NCI-H226 (cell line): ENCODE measurements around the gene CPTP.

ENCODE experiments used
- DNase-seq: peaks from one replicate; pipeline ENCODE4 v3.0.0-alpha.2; 2015

Gene CPTP

DNA sequence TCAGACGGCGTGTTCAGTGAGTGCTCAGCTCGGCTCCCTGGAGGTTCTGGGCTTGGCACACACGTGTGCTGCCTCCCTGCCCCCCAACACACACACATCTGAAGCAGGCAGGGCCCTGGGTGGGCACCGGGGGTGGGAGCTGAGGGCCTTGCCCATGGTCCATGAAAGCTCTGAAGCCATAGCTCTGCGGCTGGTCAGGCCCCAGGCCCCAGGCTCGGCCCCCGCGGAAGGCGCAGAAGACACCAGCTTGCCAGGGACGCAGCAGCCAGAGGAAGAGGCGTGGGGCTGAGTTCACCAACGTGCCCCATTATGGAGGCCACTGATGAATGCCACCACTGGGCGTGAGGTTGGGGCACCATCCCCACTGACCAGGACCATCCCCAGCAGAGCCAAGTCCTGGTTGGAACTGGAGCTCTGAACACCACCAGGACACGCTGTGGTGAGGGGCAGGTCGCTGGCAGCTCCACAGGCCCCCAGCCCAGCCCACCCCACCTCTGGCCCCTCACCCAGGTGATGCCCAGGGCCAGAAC is 46.2 kb downstream of the CPTP start:
- DNase-seq, result no peak

DNA sequence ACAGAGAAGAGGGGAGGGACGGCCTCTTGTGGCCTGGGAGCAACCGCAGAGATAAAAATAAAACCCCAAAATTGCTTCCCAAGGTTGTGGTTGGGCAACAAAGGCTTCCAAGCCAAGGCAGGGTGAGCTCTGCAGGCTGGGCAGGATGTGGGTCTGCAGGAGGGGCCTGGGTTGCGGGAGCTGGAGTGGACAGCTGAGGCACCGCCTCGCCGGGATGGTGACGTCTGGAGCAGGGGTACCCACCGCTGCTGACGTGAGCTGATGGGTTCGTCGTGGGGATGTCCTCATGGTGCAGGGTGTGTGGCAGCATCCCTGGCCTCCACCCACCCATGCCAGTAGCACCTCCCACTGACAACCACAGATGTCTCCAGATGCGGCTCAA is 46.8 kb downstream of the CPTP start:
- no peak for DNase-seq

DNA sequence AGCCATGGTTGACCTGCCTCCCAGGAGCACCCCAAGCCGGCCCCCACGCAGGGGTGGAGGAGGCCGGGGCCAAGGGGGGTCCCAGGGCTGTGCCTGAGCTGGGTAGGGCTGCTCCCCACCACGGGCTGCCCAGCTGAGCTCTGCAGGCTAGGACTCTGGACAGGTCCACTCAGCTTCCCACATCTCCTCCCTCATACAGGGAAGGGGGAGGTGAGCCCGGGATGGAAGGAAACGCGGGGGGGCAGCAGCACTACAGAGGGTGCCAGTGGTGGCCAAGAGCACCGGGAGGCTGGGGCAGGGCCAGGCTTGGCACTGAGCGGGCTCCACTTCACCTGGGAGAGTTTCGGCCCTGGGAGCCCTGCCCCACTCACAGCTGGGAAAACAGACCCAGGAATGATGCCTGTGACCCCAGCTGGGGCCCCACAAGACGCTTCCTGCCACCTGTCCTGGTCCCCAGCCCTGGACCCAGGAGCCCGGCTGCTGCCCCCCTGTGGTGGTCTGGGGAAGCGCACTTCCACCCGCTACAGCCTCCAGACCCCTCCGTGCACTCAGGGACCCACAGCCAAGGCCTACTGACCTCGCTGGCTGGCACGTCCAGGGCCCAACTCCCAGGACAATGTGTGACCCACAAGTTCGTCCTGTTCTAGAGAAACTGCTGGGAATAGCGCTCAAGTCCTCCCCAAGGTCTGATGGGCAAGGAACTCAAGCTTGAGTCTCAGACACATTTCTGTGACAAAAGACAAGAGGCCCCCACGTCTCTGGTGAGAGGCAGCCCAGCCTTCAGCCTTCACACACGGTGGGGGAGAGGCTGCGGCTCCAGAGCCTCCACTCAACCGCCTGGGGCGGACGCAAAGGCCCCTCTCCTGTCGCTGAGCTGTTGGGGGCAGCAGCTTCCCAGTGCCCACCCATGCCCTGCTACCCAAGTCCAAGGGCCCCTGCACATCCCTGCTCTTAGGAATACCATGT is 47.4 kb downstream of the CPTP start:
- peak; percentile 20 for DNase-seq

DNA sequence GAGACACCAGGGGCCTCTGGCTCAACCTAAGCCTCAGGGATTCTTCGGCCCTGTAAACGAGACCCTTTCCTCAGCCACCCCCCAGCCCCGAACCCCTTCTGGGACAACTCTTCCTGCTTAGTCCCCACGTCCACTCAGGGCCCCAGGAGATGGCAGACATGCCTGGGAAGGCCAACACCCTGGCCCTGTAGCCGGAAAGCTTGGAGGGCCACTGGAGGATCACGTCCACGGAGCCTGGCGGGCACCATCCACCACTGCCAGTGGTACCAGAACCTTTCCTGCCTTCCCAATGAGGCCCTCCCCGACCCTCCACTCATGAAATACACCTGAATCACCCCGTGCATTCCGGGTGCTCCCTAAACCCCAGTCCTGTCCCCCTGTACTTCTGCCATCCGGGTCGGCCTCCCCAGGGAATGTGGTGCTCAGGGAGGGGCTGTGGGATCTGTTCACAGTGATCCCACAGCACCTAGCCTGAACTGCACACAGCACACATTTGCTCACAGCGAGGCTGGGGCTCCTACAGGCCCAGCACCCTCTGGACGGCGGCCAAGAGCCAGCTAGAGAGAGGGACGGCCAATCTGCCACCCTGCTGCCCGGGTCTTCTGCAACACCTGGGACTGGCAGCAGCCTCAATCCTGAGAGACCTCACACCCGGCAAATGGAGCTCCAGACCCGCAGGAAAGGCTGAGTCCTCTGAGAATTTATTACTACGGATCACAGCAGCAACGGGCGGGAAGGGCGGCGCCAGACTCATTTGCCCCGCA is 48.6 kb downstream of the CPTP start:
- no peak for DNase-seq

DNA sequence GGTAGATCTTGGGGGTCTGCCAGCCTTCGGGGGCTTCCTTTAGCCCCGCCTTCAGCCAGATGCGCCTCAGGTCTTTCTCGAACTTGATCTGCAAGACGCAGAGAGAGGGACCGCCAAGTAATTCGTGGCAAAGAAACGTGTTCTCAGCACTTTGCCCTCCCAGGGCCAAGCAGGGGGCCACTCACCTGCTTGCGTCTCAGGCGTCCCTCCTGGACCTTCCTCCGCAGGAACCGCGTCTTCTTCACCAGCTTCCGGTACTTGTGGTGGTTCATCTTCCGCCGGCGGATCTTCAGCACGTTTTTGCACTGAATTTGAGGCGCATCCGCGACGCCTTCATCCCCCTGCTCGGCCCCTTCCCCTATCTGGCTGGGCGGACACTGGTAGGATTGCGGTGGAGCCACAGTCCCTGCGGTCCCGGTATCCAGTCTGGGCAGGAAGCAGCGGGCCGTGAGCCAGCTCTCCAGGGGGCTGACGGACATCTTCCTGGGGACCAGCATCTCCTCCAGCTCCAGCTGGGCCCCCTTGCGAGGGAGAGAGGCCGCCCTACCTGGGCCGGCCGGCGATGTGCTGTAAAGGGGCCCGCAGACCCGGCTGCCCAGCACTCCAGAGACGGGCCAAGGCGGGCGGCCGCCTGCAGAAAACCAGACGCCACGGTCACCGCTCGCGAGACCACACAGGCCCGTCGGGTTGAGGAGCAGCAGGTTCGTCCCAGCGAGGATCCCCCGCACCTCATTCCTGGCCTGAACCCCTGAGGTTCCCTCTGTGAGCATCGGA is 49.4 kb downstream of the CPTP start:
- no peak for DNase-seq

DNA sequence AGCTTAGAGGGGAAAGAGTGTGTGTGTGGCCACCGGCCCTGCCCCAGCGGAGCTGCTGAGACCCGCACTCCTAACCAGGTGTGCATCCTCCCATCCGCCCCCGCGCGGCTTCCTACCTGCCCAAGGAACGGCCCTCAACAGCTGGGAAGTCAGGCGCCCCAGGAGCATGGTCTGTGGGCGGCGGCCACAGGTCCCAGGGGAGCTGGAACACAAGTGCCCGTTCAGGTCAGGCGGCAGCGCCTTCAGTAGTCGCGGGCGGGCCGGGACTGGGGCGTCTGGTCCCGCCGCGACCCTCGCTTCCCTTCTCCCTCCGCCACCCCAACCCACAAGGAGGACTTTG is 50.0 kb downstream of the CPTP start:
- no peak for DNase-seq

DNA sequence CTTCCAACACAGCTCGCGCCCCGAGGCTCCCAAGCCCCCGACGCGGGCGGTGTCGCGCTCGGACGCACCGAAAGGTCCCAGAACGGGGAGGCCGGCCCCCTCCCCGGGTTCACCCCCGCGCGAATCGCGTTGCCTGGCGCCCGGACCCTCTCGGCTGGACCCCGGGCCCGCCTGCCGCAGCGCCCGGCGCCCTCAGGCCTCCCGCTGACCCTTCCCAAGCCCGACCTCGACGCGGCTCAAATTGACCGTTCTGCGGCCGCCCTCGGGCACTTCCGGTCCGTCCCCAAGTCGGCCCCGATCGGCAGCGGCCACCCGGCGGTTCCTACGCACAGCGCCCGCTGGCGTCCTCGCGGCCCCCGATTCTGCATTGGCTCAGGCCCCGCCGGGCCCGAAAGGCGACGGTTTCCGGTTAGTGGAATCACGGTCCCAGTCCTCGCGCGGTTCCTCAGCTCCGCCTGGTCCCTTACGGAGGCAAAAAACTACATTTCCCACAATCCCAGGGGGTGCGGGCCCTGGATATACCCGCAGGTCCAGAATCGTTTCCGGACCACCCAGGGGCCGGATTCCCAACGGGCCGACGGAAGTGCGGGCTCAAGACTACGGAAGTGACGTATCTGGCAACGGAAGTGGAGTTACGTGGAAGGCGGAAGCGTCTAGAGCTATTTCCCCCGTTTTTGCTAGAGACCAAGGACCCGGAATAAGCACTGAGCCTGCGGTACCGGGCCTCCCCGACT is 50.5 kb downstream of the CPTP start, which contains the start of gene AURKAIP1:
Gene AURKAIP1 (minus strand): TSS at position 279 of the 734 bp plus-strand sequence. CDS start 451 bp downstream, outside the sequence.
- DNase-seq, result peak; percentile 100

DNA sequence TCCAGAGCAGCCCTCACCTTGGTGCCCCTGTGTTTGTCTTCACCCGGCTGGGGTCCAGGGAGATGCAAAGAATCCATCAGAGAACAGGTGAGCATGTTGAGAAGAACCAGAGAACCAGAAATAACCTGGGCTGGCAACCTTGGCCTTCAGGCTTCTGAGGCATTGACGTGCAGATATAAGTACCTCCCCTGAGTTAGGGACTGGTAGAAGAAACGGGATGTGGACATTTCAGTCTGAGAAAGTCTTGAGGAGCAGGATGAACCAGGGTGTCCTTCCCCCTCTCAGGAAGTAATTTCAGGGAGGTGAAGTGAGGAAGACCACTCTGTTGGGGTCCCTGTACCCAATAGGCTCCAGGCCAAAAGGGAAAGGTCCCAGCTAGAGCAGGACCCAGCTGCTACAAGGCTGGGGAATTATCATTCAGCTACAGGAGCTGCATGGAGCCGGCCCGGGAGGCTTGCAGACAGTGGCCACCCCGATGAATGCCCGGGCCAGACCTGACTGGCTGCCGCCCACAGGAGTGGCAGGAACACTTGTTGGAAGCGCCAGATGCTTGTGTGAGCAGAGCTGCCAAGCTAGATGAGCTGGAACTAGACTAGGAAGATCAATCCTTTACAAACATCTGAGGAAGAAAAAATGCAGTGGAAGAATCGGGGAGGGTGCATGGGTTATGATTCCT is 52.1 kb downstream of the CPTP start:
- DNase-seq, result no peak

DNA sequence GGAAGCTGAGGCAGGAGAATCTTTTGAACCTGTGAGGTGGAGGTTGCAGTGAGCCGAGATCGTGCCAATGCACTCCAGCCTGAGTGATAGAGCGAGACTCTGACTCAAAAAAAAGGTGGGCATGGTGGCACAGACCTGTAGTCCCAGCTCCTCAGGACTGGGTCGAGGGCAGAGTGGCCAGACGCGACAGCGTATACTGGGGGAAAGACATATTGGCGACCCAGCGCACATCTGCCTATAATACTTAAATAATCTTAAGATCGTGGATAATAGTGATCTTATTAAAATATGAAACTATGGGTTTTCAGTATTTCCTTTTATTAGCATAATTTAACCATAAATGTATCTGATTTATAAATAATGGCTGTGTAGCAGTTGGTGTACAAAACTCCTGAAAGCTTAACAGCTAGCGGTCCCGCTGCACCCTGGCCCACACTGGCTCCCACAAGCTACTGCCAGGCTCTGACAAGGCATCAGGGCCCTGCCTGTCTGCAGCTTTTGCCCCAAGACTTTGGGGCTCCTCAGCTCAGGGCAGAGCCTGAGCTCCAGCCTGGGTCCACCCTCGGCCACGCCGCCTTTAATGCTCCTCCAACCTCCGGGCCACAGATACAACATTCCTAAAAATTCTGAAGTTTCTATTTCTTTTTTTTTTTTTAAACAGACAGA is 53.1 kb downstream of the CPTP start:
- no peak for DNase-seq
